ENCODE results near the gene MGA.

- no peak for TF ChIP-seq CTCF (conservative IDR thresholded peaks at IDR 0.05)
- TF ChIP-seq ZFX (IDR thresholded peaks at IDR 0.05), result no peak
Observed at GRCh38 chr15:41648770-41649169, 11.4 kb upstream of the MGA start.

Data from C4-2B (cell line).